Testis (tissue), 3 donors: Measurements from ENCODE around the gene WDR75. TPM values are rescaled to one million over a fixed set of nuclear protein-coding genes. Genes with fewer than 3 reads are reported as not detected.
A peak's percentile ranks its signal among the peaks of the same experiment; 100 is the strongest.

Experiments used
- DNase-seq: peaks from one replicate; pipeline ENCODE4 v3.0.0-alpha.2; 2019
- H3K27ac ChIP-seq, 2 donors: fragments of 200-600 bp; sonication (generic); one replicate each; pipeline ENCODE4 v1.5.1; 2019
- H3K27me3 ChIP-seq: fragments of 200-600 bp; sonication (generic); one replicate; pipeline ENCODE4 v1.5.1; 2019
- H3K36me3 ChIP-seq: fragments of 200-600 bp; sonication (generic); one replicate; pipeline ENCODE4 v1.5.1; 2017; ENCODE audit warnings: low read depth; ENCODE audit errors: missing control alignments
- H3K4me1 ChIP-seq: fragments of 200-600 bp; sonication (generic); one replicate; pipeline ENCODE4 v1.5.1; 2019
- H3K4me3 ChIP-seq, 2 donors: fragments of 200-600 bp; sonication (generic); one replicate each; pipeline ENCODE4 v1.5.1; 2017 to 2019
- H3K9me3 ChIP-seq: fragments of 200-600 bp; sonication (generic); one replicate; pipeline ENCODE4 v1.5.1; 2017
- CTCF ChIP-seq, 3 experiments: fragments of 450-650 bp in 2 of 3; fragments of 200-600 bp in 1 of 3; sonication (generic) in 1 of 3; IDR thresholded peaks; one replicate each; pipeline ENCODE4 v1.5.1; 2016 to 2019; ENCODE audit warnings: antibody characterized with exemption in 3 of 3, mild to moderate bottlenecking in 2 of 3, moderate library complexity in 1 of 3
- POLR2A ChIP-seq: fragments of 450-650 bp; IDR thresholded peaks from one replicate; pipeline ENCODE4 v1.6.1; 2017; ENCODE audit warnings: antibody characterized with exemption, mild to moderate bottlenecking, moderate library complexity
- WGBS, 2 donors: methylation state at CpG; one replicate each; pipeline ENCODE4 v1.1.5; 2018; 5-methylcytosine and 5-hydroxymethylcytosine counted together
- intact Hi-C: fragments of 100-400 bp; cut with DNase I; formaldehyde crosslinking; loops from one replicate; pipeline ENCODE4 v1.15.1; 2023; ENCODE audit warnings: low total_unique reads
- polyA plus RNA-seq: library from polyadenylated mRNA; stranded (reverse); fragments of 350-450 nt; fragmentation: Illumina TruSeq; extraction: RNeasy Lipid Tissue Mini Kit (QIAGEN cat#74804); gene quantifications from one replicate; pipeline ENCODE4 v1.2.3, GENCODE V29; 2014; ENCODE audit warnings: low read depth, low replicate concordance; ENCODE audit not compliant: insufficient read depth
- total RNA-seq, 2 donors: library from RNA; depleted of rRNA; stranded (reverse); fragments of >200 nt; gene quantifications; one replicate each; pipeline ENCODE4 v1.2.3, GENCODE V29; 2016

WDR75 gene
- total and polyA plus RNA-seq, 3 donors from 2014 or later, result 21.5 to 38.1 (median 35.0) TPM

- Histone ChIP-seq H3K4me3 (no peak overlapping the region), H3K4me1 (no peaks in the 10 kb centered on the region), H3K27ac (no peak overlapping the region), H3K27me3 (no peaks in the 10 kb centered on the region), H3K9me3 (no peaks in the 10 kb centered on the region), H3K36me3 (no peaks in the 10 kb centered on the region)
- TF ChIP-seq POLR2A, result no peak
- intact Hi-C loops, result no loop called here
- WGBS, 2 donors, result 50 to 97% methylated on average over 1 of the region's 1 CpG
- DNase-seq, result no peak
Measured at GRCh38 chr2:189406586-189407233, 34.6 kb upstream of the WDR75 start.

DNA sequence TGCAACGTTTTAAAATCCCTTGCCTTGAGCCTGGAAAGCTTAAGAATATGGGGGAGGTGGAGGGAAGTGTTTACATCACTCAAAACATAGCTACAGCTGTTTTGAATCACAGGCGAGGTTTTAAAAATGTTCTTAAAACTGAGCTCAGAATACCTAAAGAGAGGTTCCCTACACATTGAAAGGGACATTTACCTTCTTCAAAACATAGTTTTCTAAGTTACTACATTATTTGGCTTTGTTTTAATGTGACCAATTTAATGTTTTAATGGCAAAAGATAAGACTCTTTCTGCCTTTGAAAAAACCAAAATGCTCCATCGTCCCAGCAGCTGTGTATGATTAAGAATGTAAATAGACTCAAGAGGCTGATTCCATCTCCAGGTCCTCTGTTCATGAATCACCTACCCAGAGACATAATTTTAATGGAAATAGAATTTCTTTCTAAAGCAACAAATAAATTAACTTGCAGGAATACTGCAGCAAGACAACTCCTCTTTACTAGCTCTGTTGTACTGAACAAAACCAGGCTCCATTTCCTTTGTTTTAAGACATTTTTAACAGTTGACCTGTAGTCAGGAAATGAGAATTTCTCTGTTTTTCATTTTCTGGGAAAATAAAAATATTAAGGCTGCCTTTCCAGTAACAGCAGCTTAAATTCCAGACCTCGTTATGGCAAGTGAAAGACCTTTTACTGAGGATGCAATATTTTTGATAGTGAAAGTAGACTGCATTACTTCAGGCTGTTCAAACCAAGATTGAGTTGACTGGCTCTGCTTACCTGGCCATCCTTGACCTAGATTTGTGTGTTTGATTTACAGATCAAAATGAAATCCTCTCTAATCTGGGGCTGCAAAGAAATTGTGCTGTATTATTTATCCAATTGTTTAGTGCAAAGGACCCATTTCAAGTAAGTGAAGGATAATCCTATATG lies 33.7 kb upstream of the WDR75 start:
- no peak for DNase-seq
- intact Hi-C loops, result no loop called here
- no peak overlapping the region for H3K4me3 ChIP-seq
- no peaks in the 10 kb centered on the region for H3K9me3 ChIP-seq
- 32 to 35% methylated on average over 4 of the region's 4 CpGs for WGBS, 2 donors
- no peaks in the 10 kb centered on the region for H3K4me1 ChIP-seq
- peak overlapping the region in 1 of 2 donors; percentile 15 for H3K27ac ChIP-seq
- no peaks in the 10 kb centered on the region for H3K36me3 ChIP-seq
- TF ChIP-seq POLR2A (no peak), CTCF (IDR thresholded peaks at IDR 0.05) (no peak)
- no peaks in the 10 kb centered on the region for H3K27me3 ChIP-seq

DNA sequence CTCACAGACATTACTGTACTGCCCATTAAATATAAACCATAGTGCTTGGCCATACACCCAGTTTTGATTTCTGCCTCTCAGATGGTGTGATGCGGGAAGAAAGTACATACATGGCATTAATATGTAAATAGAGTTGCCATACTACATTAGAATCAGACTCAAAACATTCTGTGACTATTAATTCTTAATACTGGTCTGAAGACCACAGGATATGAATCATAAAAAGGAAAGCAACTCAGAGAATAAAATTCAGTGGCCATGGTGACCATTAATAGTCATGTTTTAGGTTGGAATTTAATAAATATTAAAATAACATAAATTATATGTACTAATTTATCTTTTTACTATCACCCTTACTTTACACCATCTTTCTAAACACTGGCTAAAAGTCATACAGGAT lies 33.0 kb upstream of the WDR75 start:
- Histone ChIP-seq H3K36me3 (no peaks in the 10 kb centered on the region), H3K9me3 (no peaks in the 10 kb centered on the region), H3K27ac (peak overlapping the region in 1 of 2 donors; percentile 15), H3K27me3 (no peaks in the 10 kb centered on the region), H3K4me1 (no peaks in the 10 kb centered on the region), H3K4me3 (no peak overlapping the region)
- intact Hi-C loops, result no loop called here
- 90 to 92% methylated on average over 1 of the region's 1 CpG for WGBS, 2 donors
- TF ChIP-seq CTCF (IDR thresholded peaks at IDR 0.05), result no peak
- TF ChIP-seq POLR2A, result no peak
- no peak for DNase-seq

DNA sequence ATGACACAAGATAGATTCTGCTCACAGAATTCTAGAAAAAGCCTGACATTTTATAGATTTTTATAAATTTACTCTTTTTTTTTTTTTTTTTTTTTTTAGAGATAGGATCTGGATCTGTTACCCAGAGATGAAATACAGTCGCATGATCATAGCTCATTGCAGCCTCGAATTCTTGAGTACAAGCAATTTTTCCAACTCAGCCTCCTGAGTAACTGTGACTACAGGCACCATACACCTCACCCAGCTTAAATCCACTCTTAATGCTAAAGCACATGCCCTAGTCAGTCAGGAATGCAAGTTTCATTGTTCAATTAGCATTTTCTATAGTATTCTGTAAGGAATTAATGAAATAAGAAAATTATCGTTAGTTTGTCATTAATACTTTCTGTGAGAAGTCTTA lies 32.1 kb upstream of the WDR75 start:
- TF ChIP-seq CTCF (IDR thresholded peaks at IDR 0.05), result no peak
- TF ChIP-seq POLR2A, result no peak
- no peak overlapping the region for H3K27ac ChIP-seq
- intact Hi-C loops, result no loop called here
- WGBS, 2 donors, result 93 to 95% methylated on average over 3 of the region's 3 CpGs
- H3K4me3 ChIP-seq, result no peak overlapping the region
- no peaks in the 10 kb centered on the region for H3K27me3 ChIP-seq
- no peaks in the 10 kb centered on the region for H3K36me3 ChIP-seq
- no peak for DNase-seq
- no peaks in the 10 kb centered on the region for H3K4me1 ChIP-seq
- no peaks in the 10 kb centered on the region for H3K9me3 ChIP-seq

GRCh38 chr2:189409647-189410046 lies 31.6 kb upstream of the WDR75 start:
- TF ChIP-seq POLR2A, result no peak
- TF ChIP-seq CTCF (IDR thresholded peaks at IDR 0.05), result no peak
- Histone ChIP-seq H3K27ac (no peak overlapping the region), H3K4me1 (no peaks in the 10 kb centered on the region), H3K9me3 (no peaks in the 10 kb centered on the region), H3K4me3 (no peak overlapping the region), H3K36me3 (no peaks in the 10 kb centered on the region), H3K27me3 (no peaks in the 10 kb centered on the region)
- 81 to 93% methylated on average over 1 of the region's 1 CpG for WGBS, 2 donors
- intact Hi-C loops, result loop anchor here (10.0 kb wide), 1 partner anchor 315 kb away; no protein-coding TSS in a partner anchor
- no peak for DNase-seq
